Neural crest cell (in vitro differentiated cells): ENCODE measurements around the gene PSMG3. TPM values are rescaled to one million over a fixed set of nuclear protein-coding genes. Genes with fewer than 3 reads are reported as not detected.
"Not testable (repeated sequence)": the region's sequence is repeated elsewhere in the genome, so short reads cannot be mapped to it uniquely, and the experiment has no call there.

Experiments used
- DNase-seq: peaks from one replicate; pipeline ENCODE4 v3.0.0; 2021; ENCODE audit warnings: low read depth, mixed read lengths, low spot score
- H3K27ac Mint-ChIP-seq: one replicate; pipeline ENCODE4 v1.8.0; 2021; ENCODE audit warnings: mild to moderate bottlenecking, mixed read lengths; ENCODE audit not compliant: unreplicated experiment
- H3K27me3 Mint-ChIP-seq: 2 replicates; pipeline ENCODE4 v1.8.0; 2021; ENCODE audit warnings: low read depth, mild to moderate bottlenecking, mixed read lengths
- H3K36me3 Mint-ChIP-seq: 2 replicates; pipeline ENCODE4 v1.8.0; 2021; ENCODE audit warnings: low read depth, mild to moderate bottlenecking, mixed read lengths
- H3K4me1 Mint-ChIP-seq: 2 replicates; pipeline ENCODE4 v1.8.0; 2021; ENCODE audit warnings: mixed read lengths
- H3K4me3 Mint-ChIP-seq: one replicate; pipeline ENCODE4 v1.8.0; 2021; ENCODE audit warnings: mild to moderate bottlenecking, mixed read lengths
- H3K9me3 Mint-ChIP-seq: 2 replicates; pipeline ENCODE4 v1.8.0; 2021; ENCODE audit warnings: mixed read lengths
- total RNA-seq: library from RNA; stranded (reverse); gene quantifications from 2 replicates; pipeline ENCODE4 v1.2.1, GENCODE V29; 2021
- TF ChIP-seq, protein P1 (sequence below): fragments of 200-600 bp; sonication (generic); conservative IDR thresholded peaks from 2 replicates; pipeline ENCODE4 v1.5.0; 2021; ENCODE audit warnings: antibody characterized with exemption, mild to moderate bottlenecking

The PSMG3 gene
- total RNA-seq, 1 donor from 2014 or later: 57.8 TPM

DNA sequence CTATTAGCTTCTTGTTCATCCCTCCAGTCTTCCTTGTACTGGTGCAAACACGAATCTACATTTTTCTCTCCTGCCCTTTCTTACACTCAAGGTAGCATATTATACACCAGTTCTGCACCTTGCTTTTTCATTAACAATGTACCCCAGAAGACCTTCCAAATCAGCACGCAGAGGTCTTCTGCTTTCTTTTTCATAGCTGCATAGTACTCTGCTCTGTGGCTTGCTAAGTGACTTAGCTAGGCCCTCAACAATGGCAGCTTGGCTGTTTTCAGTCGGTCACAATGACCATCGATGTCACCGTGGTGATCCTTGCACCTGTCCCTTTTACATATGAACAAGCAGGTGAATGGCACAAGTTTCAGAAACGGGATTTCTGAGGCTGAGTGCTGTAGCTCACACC lies 44.4 kb downstream of the PSMG3 start:
- DNase-seq: no peak
- no peaks in the 10 kb centered on the region for H3K9me3 Mint-ChIP-seq
- peaks cover 40% of the 10 kb centered on the region for H3K27me3 Mint-ChIP-seq
- H3K36me3 Mint-ChIP-seq: no peaks in the 10 kb centered on the region
- H3K4me3 Mint-ChIP-seq: no peak overlapping the region
- TF ChIP-seq, protein P1, sequence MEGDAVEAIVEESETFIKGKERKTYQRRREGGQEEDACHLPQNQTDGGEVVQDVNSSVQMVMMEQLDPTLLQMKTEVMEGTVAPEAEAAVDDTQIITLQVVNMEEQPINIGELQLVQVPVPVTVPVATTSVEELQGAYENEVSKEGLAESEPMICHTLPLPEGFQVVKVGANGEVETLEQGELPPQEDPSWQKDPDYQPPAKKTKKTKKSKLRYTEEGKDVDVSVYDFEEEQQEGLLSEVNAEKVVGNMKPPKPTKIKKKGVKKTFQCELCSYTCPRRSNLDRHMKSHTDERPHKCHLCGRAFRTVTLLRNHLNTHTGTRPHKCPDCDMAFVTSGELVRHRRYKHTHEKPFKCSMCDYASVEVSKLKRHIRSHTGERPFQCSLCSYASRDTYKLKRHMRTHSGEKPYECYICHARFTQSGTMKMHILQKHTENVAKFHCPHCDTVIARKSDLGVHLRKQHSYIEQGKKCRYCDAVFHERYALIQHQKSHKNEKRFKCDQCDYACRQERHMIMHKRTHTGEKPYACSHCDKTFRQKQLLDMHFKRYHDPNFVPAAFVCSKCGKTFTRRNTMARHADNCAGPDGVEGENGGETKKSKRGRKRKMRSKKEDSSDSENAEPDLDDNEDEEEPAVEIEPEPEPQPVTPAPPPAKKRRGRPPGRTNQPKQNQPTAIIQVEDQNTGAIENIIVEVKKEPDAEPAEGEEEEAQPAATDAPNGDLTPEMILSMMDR: no peak
- peaks cover 9% of the 10 kb centered on the region for H3K4me1 Mint-ChIP-seq
- no peak overlapping the region for H3K27ac Mint-ChIP-seq

GRCh38 chr7:1523844-1524243 lies 46.0 kb downstream of the PSMG3 start:
- TF ChIP-seq, protein P1: no peak
- H3K36me3 Mint-ChIP-seq: no peaks in the 10 kb centered on the region
- peaks cover 10% of the 10 kb centered on the region for H3K4me1 Mint-ChIP-seq
- H3K9me3 Mint-ChIP-seq: no peaks in the 10 kb centered on the region
- H3K27me3 Mint-ChIP-seq: peaks cover 32% of the 10 kb centered on the region
- no peak overlapping the region for H3K4me3 Mint-ChIP-seq
- no peak for DNase-seq
- no peak overlapping the region for H3K27ac Mint-ChIP-seq

- Mint-ChIP-seq H3K27me3 (peaks cover 32% of the 10 kb centered on the region), H3K27ac (no peak overlapping the region), H3K4me1 (peaks cover 10% of the 10 kb centered on the region), H3K36me3 (no peaks in the 10 kb centered on the region), H3K4me3 (no peak overlapping the region), H3K9me3 (no peaks in the 10 kb centered on the region)
- TF ChIP-seq, protein P1: no peak
- no peak for DNase-seq
These were observed 46.6 kb downstream of the PSMG3 start for GRCh38 chr7:1523208-1523607.

GRCh38 chr7:1521456-1521855 lies 48.4 kb downstream of the PSMG3 start:
- no peak overlapping the region for H3K4me3 Mint-ChIP-seq
- TF ChIP-seq, protein P1: no peak
- no peaks in the 10 kb centered on the region for H3K36me3 Mint-ChIP-seq
- H3K27ac Mint-ChIP-seq: no peak overlapping the region
- peaks cover 5% of the 10 kb centered on the region for H3K4me1 Mint-ChIP-seq
- H3K27me3 Mint-ChIP-seq: peaks cover 19% of the 10 kb centered on the region
- DNase-seq: no peak
- no peaks in the 10 kb centered on the region for H3K9me3 Mint-ChIP-seq

GRCh38 chr7:1520539-1521234 lies 49.1 kb downstream of the PSMG3 start:
- Mint-ChIP-seq H3K27ac (peak overlapping the region; percentile 48), H3K27me3 (peaks cover 13% of the 10 kb centered on the region)

DNA sequence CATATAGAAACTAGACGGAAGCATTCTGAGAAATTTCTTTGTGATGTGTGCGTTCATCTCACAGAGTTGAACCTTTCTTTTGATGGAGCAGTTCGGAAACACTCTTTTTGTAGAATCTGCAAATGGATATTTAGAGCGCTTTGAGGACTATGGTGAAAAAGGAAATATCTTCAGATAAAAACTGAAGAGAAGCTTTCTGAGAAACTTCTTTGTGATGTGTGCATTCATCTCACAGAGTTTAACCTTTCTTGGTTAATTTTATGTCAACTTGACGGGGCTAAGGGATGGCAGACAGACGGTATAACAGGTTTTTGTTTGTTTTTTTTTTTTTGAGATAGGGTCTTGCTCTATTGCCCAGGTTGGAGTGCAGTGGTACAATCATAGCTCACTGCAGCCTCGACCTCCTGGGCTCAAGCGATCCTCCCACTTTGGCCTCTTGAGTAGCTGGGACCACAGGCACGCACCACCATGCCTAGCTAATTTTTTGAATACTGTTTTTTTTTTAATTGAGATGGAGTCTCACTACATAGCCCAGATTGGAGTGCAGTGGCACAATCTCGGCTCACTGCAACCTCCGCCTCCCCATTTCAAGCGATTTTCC lies 50.4 kb downstream of the PSMG3 start:
- not testable (repeated sequence) for H3K4me3 Mint-ChIP-seq, DNase-seq, H3K27ac Mint-ChIP-seq, H3K36me3 Mint-ChIP-seq, H3K9me3 Mint-ChIP-seq, H3K27me3 Mint-ChIP-seq, H3K4me1 Mint-ChIP-seq

More at GRCh38 chr7:1520539-1521234, 49.1 kb downstream of the PSMG3 start:
- Mint-ChIP-seq H3K9me3 (no peaks in the 10 kb centered on the region), H3K36me3 (no peaks in the 10 kb centered on the region), H3K4me3 (no peak overlapping the region), H3K4me1 (peaks cover 5% of the 10 kb centered on the region)
- TF ChIP-seq, protein P1: no peak
- no peak for DNase-seq
